GM21576 (cell line): ENCODE measurements around the gene SENP3.

Experiments used
- ATAC-seq: cut with Tn5 transposase; IDR thresholded peaks from one replicate; pipeline ENCODE4 v1.9.1; 2021; ENCODE audit warnings: mild to moderate bottlenecking, moderate library complexity; ENCODE audit not compliant: unreplicated experiment

The SENP3 gene

GRCh38 chr17:7561589-7562207, at the start of gene SENP3:
Gene SENP3, plus strand, starts transcription at chr17:7561919. Its CDS starts 1,158 bp downstream, at chr17:7563077.
- ATAC-seq: peak; percentile 48

GRCh38 chr17:7512105-7512504, 49.6 kb upstream of the SENP3 start:
- ATAC-seq: no peak

DNA sequence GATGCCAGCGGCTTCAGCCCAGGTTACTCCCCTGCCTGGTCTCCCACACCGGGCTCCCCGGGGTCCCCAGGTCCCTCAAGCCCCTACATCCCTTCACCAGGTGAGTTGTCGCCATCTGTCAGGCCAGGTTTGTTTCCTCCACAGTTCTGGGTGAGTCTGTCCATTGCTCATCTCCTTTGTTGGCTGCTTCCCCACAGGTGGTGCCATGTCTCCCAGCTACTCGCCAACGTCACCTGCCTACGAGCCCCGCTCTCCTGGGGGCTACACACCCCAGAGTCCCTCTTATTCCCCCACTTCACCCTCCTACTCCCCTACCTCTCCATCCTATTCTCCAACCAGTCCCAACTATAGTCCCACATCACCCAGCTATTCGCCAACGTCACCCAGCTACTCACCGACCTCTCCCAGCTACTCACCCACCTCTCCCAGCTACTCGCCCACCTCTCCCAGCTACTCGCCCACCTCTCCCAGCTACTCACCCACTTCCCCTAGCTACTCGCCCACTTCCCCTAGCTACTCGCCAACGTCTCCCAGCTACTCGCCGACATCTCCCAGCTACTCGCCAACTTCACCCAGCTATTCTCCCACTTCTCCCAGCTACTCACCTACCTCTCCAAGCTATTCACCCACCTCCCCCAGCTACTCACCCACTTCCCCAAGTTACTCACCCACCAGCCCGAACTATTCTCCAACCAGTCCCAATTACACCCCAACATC, 48.7 kb upstream of the SENP3 start:
- no peak for ATAC-seq

DNA sequence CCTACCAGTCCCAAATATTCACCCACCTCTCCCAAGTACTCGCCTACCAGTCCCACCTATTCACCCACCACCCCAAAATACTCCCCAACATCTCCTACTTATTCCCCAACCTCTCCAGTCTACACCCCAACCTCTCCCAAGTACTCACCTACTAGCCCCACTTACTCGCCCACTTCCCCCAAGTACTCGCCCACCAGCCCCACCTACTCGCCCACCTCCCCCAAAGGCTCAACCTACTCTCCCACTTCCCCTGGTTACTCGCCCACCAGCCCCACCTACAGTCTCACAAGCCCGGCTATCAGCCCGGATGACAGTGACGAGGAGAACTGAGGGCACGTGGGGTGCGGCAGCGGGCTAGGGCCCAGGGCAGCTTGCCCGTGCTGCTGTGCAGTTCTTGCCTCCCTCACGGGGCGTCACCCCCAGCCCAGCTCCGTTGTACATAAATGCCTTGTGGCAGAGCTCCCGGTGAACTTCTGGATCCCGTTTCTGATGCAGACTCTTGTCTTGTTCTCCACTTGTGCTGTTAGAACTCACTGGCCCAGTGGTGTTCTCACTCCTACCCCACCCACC, 47.8 kb upstream of the SENP3 start:
- no peak for ATAC-seq

GRCh38 chr17:7515911-7516610, 45.7 kb upstream of the SENP3 start:
- no peak for ATAC-seq

DNA sequence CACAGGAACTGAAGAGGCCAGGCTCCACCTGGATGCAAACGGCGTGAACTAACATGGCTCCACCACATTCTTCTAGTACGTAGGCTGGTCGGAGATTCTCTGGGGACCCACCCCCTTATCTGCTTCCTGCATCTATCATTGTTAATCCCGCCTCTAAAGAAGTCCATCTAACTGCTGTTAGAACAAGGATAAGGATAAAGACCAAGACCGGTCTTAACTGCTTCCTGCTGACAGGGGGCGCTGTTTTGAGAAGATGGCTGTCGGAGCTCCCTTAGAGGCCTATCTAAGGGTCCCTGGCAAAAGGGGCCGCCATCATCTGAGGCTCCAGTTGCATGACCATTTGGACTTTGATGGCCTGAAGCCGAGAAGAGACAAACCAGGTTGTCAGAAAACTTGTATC, 38.7 kb upstream of the SENP3 start:
- ATAC-seq: no peak

DNA sequence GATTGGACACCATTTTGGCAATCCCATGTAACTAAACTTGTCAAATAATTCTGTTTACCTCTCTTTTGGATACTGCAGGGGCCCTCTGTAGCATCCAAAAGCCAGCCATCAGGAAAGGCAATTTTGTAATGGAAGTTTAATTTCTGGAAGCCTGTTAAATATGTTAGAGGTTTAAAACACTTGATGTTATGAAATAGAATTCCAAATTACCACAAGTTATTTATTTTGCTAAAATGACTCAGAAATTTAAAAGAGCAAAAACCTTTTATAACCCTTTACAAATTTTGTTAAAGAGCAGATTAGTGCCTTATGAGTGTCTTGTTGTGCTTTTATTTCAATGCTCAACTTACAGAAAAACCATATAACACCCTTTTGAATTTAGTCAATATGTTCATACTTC, 32.9 kb upstream of the SENP3 start:
- ATAC-seq: no peak

GRCh38 chr17:7530023-7530900, 31.5 kb upstream of the SENP3 start:
- no peak for ATAC-seq

GRCh38 chr17:7538050-7538449, 23.7 kb upstream of the SENP3 start:
- ATAC-seq: no peak

DNA sequence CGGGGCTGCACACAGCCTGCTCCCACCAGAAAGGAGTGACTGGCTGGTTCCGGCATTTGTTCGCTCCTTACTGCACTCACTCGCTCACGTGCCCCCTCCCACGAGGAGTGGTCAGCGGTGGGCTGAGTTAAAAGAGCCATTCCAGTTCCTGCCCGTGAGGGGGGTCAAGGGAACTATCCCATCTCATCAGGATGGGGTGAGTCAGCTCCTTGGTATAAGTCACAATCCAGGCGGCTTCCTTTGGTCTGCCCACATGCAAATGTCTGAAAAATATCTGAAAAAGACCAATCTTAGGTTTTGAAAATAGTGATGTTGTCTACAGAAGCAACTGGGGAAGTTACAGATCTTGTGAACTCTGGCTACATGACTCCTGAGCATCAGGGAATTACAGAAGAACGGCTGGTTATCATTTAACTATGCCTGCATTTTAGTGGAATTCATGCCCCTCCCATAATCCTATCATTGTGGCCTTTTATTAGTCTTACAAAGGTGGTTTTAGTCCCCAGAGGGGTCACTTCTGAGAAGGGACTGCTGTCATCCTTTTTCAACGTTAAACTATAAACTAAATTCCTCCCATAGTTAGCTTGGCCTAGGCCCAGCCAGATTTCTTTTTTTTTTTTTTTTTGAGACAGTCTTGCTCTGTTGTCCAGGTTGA, 22.7 kb upstream of the SENP3 start:
- ATAC-seq: no peak

GRCh38 chr17:7541074-7541621, 20.6 kb upstream of the SENP3 start:
- ATAC-seq: no peak

DNA sequence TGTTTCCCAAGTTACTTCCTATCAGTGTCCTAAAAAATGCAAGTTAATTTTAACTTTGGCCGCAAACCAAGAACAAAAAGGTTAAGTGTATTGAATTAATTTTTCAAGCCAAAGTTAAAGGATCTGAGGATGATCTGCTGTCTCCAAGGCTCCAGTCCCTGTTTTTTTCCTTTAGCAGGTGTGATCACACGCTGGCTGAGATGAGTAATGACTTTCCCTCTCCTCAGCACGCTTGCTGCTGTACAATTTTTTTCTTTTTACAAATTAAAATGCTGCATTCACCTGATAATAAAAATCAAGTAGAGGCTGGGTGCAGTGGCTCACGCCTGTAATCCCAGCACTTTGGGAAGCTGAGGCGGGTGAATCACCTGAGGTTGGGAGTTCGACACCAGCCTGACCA, 16.8 kb upstream of the SENP3 start:
- no peak for ATAC-seq

- ATAC-seq: no peak
These were observed 12.9 kb upstream of the SENP3 start, which contains the start of gene TNFSF12 for GRCh38 chr17:7548585-7549400. Gene TNFSF12, plus strand, starts transcription at chr17:7549058. Its CDS starts 96 bp downstream, at chr17:7549154.

DNA sequence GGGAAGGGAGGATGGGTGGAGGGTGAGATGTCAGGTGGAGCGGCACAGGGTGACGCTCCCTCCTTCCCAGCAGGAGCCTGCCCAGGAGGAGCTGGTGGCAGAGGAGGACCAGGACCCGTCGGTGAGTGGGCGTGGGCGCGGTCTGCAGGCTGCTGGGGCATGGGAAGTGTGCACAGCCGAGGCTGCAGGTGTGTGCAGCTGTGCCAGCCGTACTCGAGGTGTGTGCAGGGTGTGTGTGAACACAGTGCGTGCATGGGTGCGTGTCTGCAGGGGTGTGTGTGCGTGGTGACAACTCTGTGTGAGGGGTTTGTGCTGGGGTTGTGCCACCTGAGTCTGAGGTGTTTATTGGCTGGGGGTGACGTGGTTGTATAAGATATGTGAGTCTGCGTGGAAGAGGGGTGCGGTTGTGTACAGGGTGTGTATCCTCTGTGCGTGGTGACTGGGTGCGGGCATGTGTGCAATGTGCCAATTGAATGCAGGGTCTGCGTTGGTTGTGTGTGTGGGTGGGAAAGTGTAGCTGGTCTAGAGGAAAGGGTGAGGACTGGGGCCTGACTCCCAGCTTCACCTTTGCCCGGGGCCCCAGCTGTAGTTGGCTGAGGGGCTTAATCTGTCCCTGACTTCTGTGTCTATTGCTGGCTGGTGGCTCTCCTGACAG, 12.2 kb upstream of the SENP3 start:
- no peak for ATAC-seq

DNA sequence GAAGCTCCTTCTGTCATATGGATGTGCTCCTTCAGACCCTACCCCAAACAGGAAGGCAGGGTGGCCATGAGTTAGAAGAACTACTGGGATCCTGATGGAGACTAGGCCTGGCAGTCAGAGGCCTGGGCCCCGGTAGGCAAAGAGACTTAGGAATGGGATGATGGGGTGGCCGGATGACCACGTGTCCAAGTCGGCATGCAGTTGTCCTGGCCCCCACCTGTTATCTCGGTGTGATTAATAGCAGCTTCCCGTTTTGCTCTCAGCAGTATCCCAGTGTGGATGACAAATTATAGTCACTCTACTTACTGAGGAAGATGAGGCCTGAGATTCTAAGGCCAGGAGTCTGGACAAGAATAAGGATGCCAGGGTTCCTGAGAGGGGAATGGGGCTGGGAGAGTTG, 11.4 kb upstream of the SENP3 start:
- ATAC-seq: no peak

DNA sequence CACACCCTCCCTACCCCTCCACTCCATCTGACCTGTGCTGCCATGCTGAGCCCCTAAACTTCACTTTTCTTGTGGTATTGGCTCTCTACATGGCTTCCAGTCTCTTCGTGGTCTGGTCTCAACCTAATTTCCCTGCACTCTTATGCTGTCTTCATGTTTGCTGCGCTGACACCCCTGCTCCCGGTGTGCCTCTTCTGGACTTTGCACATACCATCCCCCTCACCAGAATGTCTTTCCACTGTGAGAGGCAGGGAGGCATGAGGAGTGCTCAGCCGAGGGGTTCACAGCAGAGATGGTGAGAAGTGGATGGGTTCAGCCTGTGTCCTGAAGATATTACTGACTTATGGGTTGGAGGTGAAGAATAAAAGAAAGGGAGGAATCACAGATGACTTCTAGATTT, 10.3 kb upstream of the SENP3 start:
- no peak for ATAC-seq

GRCh38 chr17:7552621-7553051, 9.1 kb upstream of the SENP3 start:
- ATAC-seq: no peak

DNA sequence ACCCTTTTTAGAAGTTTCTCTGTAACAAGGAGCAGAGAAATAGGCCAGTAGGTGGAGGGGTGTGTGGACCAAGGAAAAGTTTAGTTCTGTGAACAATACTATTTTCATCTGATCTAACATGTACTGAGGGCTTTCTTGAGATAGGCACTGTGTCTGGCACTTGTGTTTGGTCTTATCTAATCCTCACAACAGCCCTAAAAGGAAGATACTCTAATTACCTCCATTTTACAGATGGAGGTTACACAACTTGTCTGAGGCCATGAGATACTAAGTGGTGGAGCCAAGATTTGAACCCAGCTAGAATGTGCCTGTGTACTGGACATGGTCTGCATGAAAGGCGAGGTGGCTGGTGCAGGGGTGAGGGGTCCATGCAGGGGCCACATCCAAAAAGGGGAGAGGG, 8.4 kb upstream of the SENP3 start:
- no peak for ATAC-seq
